SW 1271 (cell line): ENCODE data around the gene KNCN.

ENCODE experiments used
- DNase-seq, 2 experiments: peaks; one replicate each; lab custom pipeline; 2025; lab: John Stamatoyannopoulos, UW

The KNCN gene

GRCh38 chr1:46569116-46569515 is 17.7 kb upstream of the KNCN start:
- DNase-seq, result no peak

GRCh38 chr1:46568461-46568891 is 17.0 kb upstream of the KNCN start:
- no peak for DNase-seq

GRCh38 chr1:46563341-46563740 is 11.9 kb upstream of the KNCN start:
- DNase-seq, result no peak

- no peak for DNase-seq
Observed at GRCh38 chr1:46562498-46562897, 11.1 kb upstream of the KNCN start.

GRCh38 chr1:46558966-46559365 is 7.5 kb upstream of the KNCN start:
- DNase-seq, result no peak

- no peak for DNase-seq
Observed at GRCh38 chr1:46558141-46558963, 6.9 kb upstream of the KNCN start.

- no peak for DNase-seq
Observed at GRCh38 chr1:46557403-46557802, 6.0 kb upstream of the KNCN start.

GRCh38 chr1:46556822-46557221 is 5.4 kb upstream of the KNCN start:
- no peak for DNase-seq

- no peak for DNase-seq
Observed at GRCh38 chr1:46555826-46556619, 4.6 kb upstream of the KNCN start.

GRCh38 chr1:46554597-46555381 is 3.3 kb upstream of the KNCN start:
- DNase-seq, result no peak

GRCh38 chr1:46554236-46554596 is 2.8 kb upstream of the KNCN start:
- DNase-seq, result no peak

- no peak for DNase-seq
Observed at GRCh38 chr1:46553506-46553905, 2.1 kb upstream of the KNCN start.

GRCh38 chr1:46552357-46553237 is 1.1 kb upstream of the KNCN start:
- no peak for DNase-seq

GRCh38 chr1:46550751-46551231 is 656 bp downstream of the KNCN start:
- no peak for DNase-seq

- DNase-seq, result peak in 1 of 2 experiments; percentile 3
Observed at GRCh38 chr1:46549697-46550681, 1.5 kb downstream of the KNCN start.

- peak; percentile 34 to 49 for DNase-seq
Observed at GRCh38 chr1:46547481-46548383, 3.7 kb downstream of the KNCN start.

- DNase-seq, result no peak
Observed at GRCh38 chr1:46546210-46546609, 5.2 kb downstream of the KNCN start.

GRCh38 chr1:46545784-46546183 is 5.7 kb downstream of the KNCN start:
- no peak for DNase-seq
